HG02610 (cell line): ENCODE measurements around the gene SLC48A1.
"Not testable (repeated sequence)": the region's sequence is repeated elsewhere in the genome, so short reads cannot be mapped to it uniquely, and the experiment has no call there.

Experiments used
- ATAC-seq: cut with Tn5 transposase; IDR thresholded peaks from one replicate; pipeline ENCODE4 v1.9.1; 2021; ENCODE audit warnings: mild to moderate bottlenecking, moderate library complexity; ENCODE audit not compliant: unreplicated experiment

SLC48A1 gene

DNA sequence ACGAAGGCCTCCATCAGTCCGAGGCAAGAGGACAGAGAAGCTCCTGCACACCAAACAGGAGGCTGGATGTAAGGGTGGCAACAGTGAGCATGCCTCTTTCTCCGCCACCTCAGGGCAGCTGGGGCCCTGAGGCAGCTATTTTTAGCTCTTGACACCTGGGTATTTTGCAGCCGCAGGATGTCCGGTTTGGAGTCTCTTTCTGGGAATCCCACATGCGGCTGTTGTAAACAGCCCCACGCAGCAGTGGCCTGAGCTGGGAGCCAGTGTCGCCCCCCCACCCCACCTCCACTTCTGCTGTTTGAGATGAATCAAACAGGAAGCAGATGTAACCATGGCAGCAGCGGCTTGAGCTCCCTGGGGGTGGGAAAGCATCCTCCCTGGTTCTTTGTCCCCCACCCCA is 35.0 kb downstream of the SLC48A1 start:
- ATAC-seq, result no peak

- ATAC-seq, result no peak
Measured at GRCh38 chr12:47808574-47809365, 35.7 kb downstream of the SLC48A1 start.

- not testable (repeated sequence) for ATAC-seq
Measured at GRCh38 chr12:47809518-47809917, 36.5 kb downstream of the SLC48A1 start.

DNA sequence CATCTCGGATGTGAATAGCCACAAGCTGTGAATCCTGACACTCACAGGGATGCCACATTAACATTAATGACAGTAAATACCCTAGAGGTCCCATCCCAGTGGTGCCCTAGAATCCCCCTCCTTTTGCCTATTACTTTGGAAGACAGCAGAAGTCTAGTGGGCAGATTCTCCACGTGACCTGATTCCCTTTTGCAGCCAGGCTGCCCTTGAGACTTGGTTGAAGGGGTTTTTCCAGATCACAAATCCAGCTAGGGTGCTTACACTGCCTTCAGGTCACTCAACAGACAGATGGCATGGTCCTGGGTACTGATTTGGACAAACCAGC is 38.0 kb downstream of the SLC48A1 start:
- no peak for ATAC-seq

DNA sequence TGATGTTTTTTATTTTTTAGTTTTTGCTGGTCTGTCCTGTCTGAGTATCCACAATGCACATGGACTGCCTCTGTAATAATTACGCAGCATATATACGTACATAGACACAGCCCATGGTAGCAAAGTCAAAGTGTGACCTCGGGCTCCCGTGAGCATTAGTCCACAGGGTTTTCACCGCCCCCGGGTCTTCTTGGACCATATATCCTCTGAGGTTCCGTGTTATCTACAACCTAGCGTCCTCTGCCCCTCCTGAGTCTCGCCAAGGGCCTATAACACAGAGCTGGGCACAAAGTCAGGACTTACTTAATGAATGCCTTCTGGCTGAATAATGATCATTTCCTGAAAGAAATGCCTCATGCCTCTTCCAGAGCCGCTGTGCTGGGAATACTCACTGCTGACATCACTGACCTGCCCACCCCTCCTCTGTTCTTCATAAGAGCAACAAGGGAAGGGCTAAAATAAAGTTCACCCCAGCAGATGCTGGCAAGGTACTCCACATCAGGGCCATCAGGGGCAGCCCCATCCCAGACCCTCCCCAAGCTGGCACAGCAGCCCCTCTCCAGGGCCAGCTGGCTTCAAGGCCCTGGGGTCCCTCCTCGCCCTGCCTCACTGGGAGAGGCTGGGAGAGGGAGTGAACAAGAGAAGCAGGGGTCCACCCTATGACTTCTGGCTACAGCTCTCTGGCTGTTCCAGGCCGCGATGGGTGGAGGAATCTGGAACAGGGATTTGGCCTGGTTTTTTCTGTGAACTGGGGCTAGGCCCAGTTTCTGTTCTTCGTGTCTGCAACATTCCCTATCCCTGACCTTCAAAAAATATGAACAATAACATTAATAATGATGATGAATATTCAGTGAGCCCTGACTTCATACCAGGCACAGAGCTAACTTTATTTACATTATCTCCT is 38.8 kb downstream of the SLC48A1 start:
- no peak for ATAC-seq

DNA sequence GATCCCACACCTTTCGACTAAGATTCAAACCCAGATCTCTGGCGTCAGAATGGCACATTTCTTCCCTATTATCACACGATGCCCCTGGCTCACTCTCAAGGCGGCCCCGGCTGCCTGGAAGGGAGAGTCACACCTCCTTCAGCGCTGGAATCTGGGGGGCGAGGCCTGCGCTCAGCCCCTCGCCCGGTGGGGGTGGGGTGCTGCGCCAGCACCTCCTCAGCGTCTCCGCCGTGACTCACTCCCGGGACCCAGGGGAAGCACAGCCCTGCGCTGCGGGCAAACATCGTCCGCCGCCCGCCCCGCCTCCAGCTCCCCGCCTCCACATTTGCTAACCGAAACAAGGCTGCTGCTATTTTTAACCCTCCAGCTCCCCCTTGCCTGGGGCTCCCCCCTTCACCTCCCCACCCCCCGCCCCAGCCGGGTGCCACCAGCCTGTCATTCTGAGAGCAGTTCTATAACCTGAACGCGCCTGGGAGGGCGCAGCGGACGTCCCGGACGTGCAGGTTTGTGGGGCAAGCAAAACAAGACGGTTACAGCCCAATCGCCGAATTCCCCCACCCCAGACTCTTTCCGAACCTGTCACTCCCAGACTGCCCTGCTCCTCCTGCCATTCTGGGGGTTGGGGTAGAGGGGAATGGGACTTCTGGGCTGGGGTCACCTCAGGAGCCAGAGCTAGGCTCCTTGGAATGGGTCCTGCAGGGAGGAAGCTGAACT is 39.9 kb downstream of the SLC48A1 start:
- peak; percentile 74 for ATAC-seq

DNA sequence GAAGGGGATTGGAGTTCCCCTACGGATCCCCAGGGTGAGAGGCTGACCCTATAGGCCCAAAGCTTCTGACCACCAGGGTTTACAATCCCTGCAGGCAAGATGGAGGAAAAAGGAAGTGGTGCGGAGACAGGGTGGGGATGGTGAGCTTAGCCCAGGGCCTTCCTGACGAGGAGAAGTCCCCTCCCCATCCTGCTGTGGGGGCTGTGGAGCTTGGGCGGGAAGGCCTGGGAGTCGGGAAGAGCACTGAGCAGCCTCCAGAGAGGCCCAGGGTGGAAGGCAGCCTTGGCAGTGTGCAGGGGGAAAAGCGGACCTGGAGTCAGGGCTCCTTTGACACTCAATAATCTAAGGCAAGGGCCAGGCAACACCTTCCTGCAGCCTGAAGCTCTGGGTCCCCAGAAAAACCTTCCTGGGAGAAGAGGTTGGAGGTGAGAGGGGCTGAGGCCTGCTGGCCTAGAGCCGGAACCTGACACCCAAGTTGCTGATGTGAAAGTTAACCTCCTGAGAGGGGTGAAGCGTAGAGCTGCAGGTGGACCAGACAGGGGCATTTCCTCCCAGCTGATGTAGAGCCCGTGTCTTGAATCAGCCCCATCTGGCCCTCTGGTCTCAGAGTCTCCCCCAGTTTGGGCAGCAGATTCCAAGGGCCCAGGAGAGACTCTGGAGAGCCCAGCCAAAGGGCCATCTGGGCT is 40.6 kb downstream of the SLC48A1 start:
- peak; percentile 15 for ATAC-seq

- no peak for ATAC-seq
Measured at GRCh38 chr12:47814539-47815170, 41.6 kb downstream of the SLC48A1 start.

- not testable (repeated sequence) for ATAC-seq
Measured at GRCh38 chr12:47815447-47815846, 42.4 kb downstream of the SLC48A1 start.

DNA sequence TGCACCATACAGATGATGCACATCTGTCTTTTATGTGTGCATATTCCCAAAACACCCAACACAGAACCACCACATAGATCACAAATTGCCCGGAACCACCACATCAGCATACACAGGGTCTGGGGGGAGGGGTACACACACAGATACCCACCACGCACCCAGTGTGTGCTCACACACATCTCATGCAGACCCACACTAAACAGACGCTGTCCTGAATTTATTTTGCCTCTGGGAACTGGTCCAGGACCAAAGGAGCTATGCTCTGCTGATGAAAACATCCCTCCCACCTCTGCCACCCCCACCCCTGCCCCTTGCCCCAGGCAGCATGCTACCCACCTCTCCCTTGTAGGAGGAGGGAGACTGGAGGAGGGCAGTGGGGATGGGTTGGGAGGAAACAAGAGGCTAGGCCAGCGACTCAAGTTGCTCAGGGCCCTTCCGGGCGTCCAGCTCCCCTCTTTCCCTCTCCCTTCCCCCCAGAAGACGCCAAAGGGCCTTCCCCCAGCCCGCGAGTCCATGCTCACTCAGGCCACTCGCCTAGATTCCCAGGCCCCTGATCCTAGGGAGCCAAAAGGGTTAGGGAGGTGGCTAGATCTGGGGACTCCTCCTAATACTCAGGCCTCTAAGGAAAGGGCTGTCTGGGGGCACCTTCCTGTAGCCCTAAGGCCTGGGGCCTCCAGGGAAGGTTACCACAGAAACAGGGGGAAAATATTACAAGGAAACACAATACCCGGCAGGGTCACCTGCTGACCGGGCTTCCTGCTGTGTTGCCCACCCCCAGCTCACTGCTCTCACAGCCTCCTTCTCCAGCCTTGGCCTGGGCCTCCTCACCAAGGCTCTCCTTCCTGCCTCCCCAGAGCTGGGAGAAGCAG is 43.6 kb downstream of the SLC48A1 start:
- no peak for ATAC-seq

DNA sequence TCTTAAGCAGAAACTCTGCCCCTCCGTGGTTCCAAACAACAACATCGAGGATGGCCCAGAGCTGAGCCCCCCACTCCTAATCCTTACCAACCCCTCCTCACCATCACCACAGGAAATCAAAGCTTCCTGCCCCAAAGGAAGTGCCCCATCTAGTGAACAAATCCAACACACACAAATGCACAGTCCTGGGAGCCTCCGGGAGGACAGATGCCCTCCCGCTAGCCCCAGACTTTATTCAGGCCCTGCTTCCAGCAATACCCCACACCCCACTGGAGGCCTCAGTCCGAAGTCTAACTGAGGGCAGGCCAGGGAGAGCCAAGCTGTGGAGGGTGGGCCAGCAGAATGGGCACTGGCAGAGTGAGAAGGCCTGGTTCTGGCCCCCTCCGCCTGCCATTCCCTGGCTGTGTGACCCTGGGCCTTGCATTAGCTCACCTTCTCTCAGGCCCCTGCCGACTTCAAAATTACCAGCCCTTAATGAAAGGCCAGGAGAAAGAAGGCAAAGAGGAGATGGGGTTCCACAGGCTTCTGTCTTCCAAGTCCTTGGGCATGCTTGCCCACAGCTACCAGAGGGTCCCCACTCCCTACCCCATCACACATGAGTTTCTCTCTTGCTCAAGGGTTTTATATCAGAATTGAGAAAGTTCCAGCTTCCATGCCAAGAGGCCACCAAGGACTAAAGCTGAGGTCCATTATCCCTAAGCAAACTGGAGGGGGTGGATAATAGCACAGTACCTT is 44.4 kb downstream of the SLC48A1 start:
- no peak for ATAC-seq

GRCh38 chr12:47818007-47818376 is 45.0 kb downstream of the SLC48A1 start:
- ATAC-seq, result no peak

GRCh38 chr12:47818467-47819137 is 45.6 kb downstream of the SLC48A1 start:
- peak; percentile 8 for ATAC-seq

DNA sequence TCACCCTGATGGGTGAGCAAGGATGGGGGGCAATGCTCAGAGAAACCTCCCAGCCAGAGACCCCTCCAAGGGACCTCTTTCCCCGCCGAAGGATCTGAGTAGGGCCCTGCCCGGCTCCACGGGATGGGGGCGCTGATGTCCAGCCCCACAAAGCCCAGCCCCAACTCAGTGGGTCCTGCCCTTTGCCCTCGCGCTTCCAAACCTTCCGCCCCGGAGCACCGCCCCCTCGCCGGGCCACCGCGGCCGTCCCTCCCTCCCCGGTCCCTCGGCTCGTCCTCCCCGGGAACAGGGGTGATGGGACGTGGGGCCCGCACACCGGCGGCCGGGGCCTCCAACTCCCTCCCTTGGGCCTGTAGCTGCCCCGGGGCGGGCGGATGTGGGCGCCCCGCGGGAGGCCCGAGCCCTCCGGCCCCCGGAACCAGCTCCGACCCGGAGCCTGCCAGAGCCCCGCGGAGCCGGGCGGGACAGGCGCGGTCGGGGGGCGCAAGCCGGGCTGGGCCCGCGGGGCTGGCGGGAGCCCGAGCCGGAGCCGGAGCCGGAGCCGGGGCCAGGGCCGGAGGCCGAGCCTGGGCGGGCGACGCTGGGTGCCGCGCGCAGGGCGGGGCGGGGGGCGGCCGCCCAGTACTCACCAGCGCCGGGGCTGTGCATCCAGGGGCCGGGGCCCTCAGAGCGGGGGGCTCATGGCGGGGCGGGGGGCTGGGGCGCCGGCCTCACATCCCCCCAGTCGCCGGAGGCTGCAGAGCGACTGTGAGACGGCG is 46.3 kb downstream of the SLC48A1 start:
- peak; percentile 26 for ATAC-seq

GRCh38 chr12:47819896-47820630 is 47.0 kb downstream of the SLC48A1 start, which contains the start of gene HDAC7:
TSS of gene HDAC7 (minus strand) at chr12:47819903. CDS start at chr12:47819785, 118 bp downstream.
- peak; percentile 33 for ATAC-seq

DNA sequence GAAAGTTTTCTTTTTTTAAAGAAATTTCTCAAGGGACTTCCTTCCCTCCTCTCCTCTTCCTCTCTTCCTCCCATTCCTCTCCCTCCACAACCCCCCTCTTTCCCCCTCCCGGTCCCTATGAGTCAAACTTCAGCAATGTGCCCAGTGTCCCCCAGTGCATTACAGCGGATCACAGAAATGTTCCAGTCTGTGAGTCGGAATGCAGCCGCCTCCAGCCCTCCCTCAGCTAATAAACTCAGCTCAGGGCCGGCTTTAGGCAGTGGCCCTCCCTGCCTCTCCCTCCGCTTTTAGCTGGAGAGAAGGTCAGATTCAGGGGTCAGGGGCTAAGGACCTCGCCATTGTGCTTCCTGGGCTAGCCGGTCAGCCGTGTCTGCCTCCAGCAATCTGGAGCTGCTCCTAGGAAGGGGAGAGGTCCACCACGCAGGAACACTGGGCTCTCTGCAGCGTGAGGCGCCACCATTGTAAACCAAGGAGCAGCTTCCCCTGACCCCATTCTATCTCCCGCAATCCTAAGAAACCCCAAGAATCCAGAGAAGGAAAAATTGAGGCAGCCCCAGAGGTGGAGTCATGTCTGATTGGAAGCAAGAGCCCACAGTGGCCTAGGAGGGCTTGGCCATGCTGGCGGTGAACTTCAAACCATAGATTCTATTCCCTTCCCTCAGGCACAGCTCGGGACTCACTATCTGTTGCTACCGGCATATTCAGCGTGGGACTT is 47.8 kb downstream of the SLC48A1 start:
- no peak for ATAC-seq
